SU-DHL-6 (cell line): ENCODE results near the gene CRISPLD2.

Source experiments
- H2AFZ ChIP-seq: fragments of 200-600 bp; sonication (generic); 2 replicates; pipeline ENCODE4 v1.6.1; 2014; ENCODE audit warnings: low read depth, mild to moderate bottlenecking, moderate library complexity, mixed read lengths, antibody characterized with exemption, low read length; ENCODE audit not compliant: severe bottlenecking
- H3F3A ChIP-seq: fragments of 200-600 bp; shearing (Covaris generic); 2 replicates; pipeline ENCODE4 v1.6.0; 2016; ENCODE audit warnings: antibody characterized with exemption, mild to moderate bottlenecking; ENCODE audit not compliant: insufficient read depth
- H3K27ac ChIP-seq: fragments of 200-600 bp; sonication (generic); 2 replicates; pipeline ENCODE4 v1.5.1; 2016; ENCODE audit warnings: low read depth, mild to moderate bottlenecking, low read length, moderate library complexity, mixed read lengths
- H3K27me3 ChIP-seq: fragments of 200-600 bp; sonication (generic), shearing (Covaris generic); 2 replicates; pipeline ENCODE4 v1.6.0; 2014; ENCODE audit warnings: mild to moderate bottlenecking, low read length
- H3K36me3 ChIP-seq: fragments of 200-600 bp; sonication (generic); 2 replicates; pipeline ENCODE4 v1.6.1; 2014; ENCODE audit warnings: mild to moderate bottlenecking, low read length, mixed read lengths
- H3K4me2 ChIP-seq: fragments of 300-600, 200-600 bp; shearing (Covaris generic), sonication (generic); 2 replicates; pipeline ENCODE4 v1.6.0; 2014; ENCODE audit warnings: low read length, low read depth, mild to moderate bottlenecking; ENCODE audit not compliant: poor library complexity, severe bottlenecking
- H3K4me3 ChIP-seq: fragments of 200-600 bp; sonication (generic); 2 replicates; pipeline ENCODE4 v1.5.1; 2014; ENCODE audit warnings: antibody characterized with exemption, low read length, mild to moderate bottlenecking, mixed read lengths; ENCODE audit not compliant: insufficient read depth, poor library complexity, severe bottlenecking
- H3K79me2 ChIP-seq: fragments of 200-600 bp; sonication (generic); 2 replicates; pipeline ENCODE4 v1.6.1; 2014; ENCODE audit warnings: mild to moderate bottlenecking, low read length, moderate library complexity; ENCODE audit not compliant: insufficient read depth
- H3K9ac ChIP-seq: fragments of 200-600 bp; sonication (generic); 2 replicates; pipeline ENCODE4 v1.7.0; 2014; ENCODE audit warnings: mild to moderate bottlenecking, low read length
- H3K9me2 ChIP-seq: fragments of 200-600 bp; sonication (generic); replicated peaks from 2 replicates; pipeline ENCODE4 v1.6.1; 2014; ENCODE audit warnings: low read length; ENCODE audit not compliant: insufficient read depth
- H3K9me3 ChIP-seq: fragments of 200-600 bp; sonication (generic); 2 replicates; pipeline ENCODE4 v1.6.1; 2014; ENCODE audit warnings: low read length, mixed read lengths; ENCODE audit not compliant: insufficient read depth
- H4K20me1 ChIP-seq: fragments of 200-600 bp; sonication (generic); 2 replicates; pipeline ENCODE4 v1.6.1; 2014; ENCODE audit warnings: low read depth, mild to moderate bottlenecking, antibody characterized with exemption, low read length, moderate library complexity, mixed read lengths
- EZH2phosphoT487 ChIP-seq: fragments of 200-600 bp; sonication (generic), shearing (Covaris generic); conservative IDR thresholded peaks from 2 replicates; pipeline ENCODE4 v1.6.1; 2018; ENCODE audit warnings: mild to moderate bottlenecking, antibody characterized with exemption, low read length, moderate library complexity, mixed read lengths
- TF ChIP-seq, protein P1 (sequence below): fragments of 200-600 bp; sonication (generic); IDR thresholded peaks from one replicate; pipeline ENCODE4 v1.5.1; 2017; ENCODE audit warnings: antibody characterized with exemption, mild to moderate bottlenecking, low read length, moderate library complexity; ENCODE audit not compliant: insufficient read depth, poor library complexity, severe bottlenecking

The CRISPLD2 gene

DNA sequence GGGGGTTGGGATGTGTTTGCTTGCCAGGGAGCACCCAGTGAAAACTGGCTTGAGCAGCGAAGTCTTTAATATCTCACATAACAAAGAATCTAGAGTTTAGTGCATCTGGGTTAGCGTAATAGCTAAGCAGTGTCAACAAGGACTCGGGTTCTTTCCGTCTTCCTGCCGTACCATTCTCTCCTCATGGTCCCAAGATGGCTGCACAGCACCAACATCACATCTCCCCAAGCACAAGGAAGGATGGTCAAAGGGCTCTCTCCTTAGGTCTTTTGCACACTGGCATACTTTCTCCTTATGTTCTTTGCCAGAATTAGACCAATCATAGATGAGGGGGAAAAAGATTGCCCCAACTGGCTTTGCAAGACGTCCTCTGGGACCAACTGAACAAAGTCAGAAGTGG, 30.9 kb downstream of the CRISPLD2 start:
- Histone ChIP-seq H3K9ac (no peak overlapping the region), H3K9me3 (no peaks in the 10 kb centered on the region), H3K36me3 (no peaks in the 10 kb centered on the region), H3K9me2 (no peaks in the 10 kb centered on the region), H3K4me3 (no peak overlapping the region), H3K4me2 (no peak overlapping the region), H3K79me2 (no peaks in the 10 kb centered on the region), H3F3A (no peaks in the 10 kb centered on the region), H3K27me3 (no peaks in the 10 kb centered on the region), H2AFZ (no peak overlapping the region), H3K27ac (no peak overlapping the region), H4K20me1 (no peaks in the 10 kb centered on the region)
- TF ChIP-seq EZH2phosphoT487 = no peak
- TF ChIP-seq, protein P1, sequence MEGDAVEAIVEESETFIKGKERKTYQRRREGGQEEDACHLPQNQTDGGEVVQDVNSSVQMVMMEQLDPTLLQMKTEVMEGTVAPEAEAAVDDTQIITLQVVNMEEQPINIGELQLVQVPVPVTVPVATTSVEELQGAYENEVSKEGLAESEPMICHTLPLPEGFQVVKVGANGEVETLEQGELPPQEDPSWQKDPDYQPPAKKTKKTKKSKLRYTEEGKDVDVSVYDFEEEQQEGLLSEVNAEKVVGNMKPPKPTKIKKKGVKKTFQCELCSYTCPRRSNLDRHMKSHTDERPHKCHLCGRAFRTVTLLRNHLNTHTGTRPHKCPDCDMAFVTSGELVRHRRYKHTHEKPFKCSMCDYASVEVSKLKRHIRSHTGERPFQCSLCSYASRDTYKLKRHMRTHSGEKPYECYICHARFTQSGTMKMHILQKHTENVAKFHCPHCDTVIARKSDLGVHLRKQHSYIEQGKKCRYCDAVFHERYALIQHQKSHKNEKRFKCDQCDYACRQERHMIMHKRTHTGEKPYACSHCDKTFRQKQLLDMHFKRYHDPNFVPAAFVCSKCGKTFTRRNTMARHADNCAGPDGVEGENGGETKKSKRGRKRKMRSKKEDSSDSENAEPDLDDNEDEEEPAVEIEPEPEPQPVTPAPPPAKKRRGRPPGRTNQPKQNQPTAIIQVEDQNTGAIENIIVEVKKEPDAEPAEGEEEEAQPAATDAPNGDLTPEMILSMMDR = no peak

DNA sequence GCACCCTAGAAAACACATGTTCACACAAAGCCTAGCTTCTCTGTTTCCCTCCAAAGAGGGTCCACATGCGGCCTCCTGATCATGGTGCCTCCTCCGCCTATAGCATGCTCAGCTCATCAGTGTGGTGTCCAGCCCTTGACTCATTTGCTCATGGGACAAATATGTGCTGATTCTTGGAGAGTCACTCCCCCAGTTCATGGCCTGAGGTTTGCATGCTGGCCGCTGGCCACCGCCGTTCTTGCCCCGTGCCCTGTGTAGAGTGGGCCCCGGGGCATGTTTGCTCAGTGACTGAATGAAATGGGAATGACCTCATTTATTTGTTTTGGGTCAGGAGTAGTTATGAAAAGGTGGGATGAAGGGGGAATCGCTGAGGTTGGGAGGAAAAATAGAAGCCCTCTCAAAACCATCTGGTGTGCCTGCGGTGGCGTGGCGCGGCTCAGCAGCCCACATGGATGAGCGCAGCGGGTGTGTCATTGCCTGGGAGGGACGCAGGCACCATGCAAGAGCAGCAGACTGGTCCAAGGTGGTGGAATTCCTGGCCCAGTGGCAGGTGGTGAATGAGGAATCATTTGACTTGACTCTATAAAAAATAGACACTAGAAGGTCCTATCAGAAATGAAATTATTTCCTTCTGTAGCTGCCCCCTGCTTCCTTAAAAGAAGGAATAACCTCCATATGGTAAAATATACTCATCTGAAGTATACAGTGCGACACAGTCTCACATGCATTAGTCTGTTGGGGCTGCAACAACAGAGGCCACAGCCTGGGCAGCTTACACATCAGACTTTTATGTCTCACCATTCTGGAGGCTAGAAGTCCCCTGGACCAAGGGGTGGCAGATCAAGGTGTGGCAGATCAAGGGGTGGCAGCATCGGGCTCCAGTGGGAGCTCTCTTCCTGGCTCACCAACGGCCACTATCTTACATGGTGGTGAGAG, 31.7 kb downstream of the CRISPLD2 start:
- Histone ChIP-seq H4K20me1 (no peaks in the 10 kb centered on the region), H3K9ac (no peak overlapping the region), H2AFZ (no peak overlapping the region), H3K4me3 (no peak overlapping the region), H3K27me3 (no peaks in the 10 kb centered on the region), H3K9me2 (no peaks in the 10 kb centered on the region), H3F3A (no peaks in the 10 kb centered on the region), H3K36me3 (no peaks in the 10 kb centered on the region), H3K9me3 (no peaks in the 10 kb centered on the region), H3K79me2 (no peaks in the 10 kb centered on the region), H3K4me2 (no peak overlapping the region), H3K27ac (no peak overlapping the region)
- no peak for TF ChIP-seq EZH2phosphoT487
- TF ChIP-seq, protein P1 = no peak

DNA sequence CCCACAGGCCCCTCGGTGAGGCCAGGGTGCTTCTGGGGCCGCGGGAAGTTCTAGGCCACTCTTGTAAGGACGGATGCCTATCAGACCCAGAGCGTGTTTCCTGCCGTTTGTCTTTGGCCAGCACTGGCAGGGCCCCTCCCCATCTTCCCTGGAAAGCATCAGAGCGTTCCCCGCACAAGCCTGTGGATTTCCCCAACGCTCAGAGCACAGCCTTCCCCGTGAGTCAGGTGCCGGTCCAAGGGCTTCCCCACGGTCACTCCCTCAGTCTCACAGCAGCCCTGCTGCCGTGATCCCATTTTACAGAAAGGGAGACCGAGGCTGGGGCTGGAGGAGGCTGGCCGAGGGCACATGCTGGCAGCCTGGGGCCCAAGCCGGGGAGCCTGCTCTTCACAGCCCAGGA, 33.7 kb downstream of the CRISPLD2 start:
- H3K36me3 ChIP-seq = no peaks in the 10 kb centered on the region
- H3K9me3 ChIP-seq = no peaks in the 10 kb centered on the region
- no peaks in the 10 kb centered on the region for H4K20me1 ChIP-seq
- no peak overlapping the region for H3K4me2 ChIP-seq
- no peak overlapping the region for H3K4me3 ChIP-seq
- H2AFZ ChIP-seq = no peak overlapping the region
- no peak overlapping the region for H3K9ac ChIP-seq
- no peaks in the 10 kb centered on the region for H3K27me3 ChIP-seq
- no peaks in the 10 kb centered on the region for H3F3A ChIP-seq
- no peaks in the 10 kb centered on the region for H3K79me2 ChIP-seq
- no peaks in the 10 kb centered on the region for H3K9me2 ChIP-seq
- no peak for TF ChIP-seq EZH2phosphoT487
- TF ChIP-seq, protein P1 = no peak
- H3K27ac ChIP-seq = no peak overlapping the region
